HepG2 (cell line): ENCODE measurements around the gene ANKRD40. TPM values are rescaled to one million over a fixed set of nuclear protein-coding genes. Genes with fewer than 3 reads are reported as not detected.

ENCODE experiments used
- AKAP8 ChIP-seq: sonication (generic); formaldehyde crosslinking; IDR thresholded peaks from 2 replicates; pipeline ENCODE4 v1.5.1; 2020; ENCODE audit warnings: mild to moderate bottlenecking, missing genetic modification reagents
- CENPT ChIP-seq: sonication (generic); formaldehyde crosslinking; IDR thresholded peaks from 2 replicates; pipeline ENCODE4 v1.8.0; 2022; ENCODE audit warnings: low read depth, mild to moderate bottlenecking, moderate library complexity, missing genetic modification reagents
- FOSL2 ChIP-seq: sonication (generic); formaldehyde crosslinking; IDR thresholded peaks from 2 replicates; pipeline ENCODE4 v1.4.0; 2020; ENCODE audit warnings: missing genetic modification reagents
- FOXA3 ChIP-seq: IDR thresholded peaks from 2 replicates; pipeline ENCODE4 v1.6.1; 2016; ENCODE audit warnings: missing genetic modification reagents, missing compliant biosample characterization
- GTF3A ChIP-seq: sonication (generic); formaldehyde crosslinking; conservative IDR thresholded peaks from 2 replicates; pipeline ENCODE4 v1.4.0; 2020; ENCODE audit warnings: mild to moderate bottlenecking, missing genetic modification reagents
- SMAD3 ChIP-seq: sonication (generic); formaldehyde crosslinking; IDR thresholded peaks from 2 replicates; pipeline ENCODE4 v1.4.0; 2020; ENCODE audit warnings: missing genetic modification reagents
- ZNF430 ChIP-seq: sonication (generic); formaldehyde crosslinking; IDR thresholded peaks from 2 replicates; pipeline ENCODE4 v1.9.0; 2021; ENCODE audit warnings: mild to moderate bottlenecking, missing genetic modification reagents
- ZNF614 ChIP-seq: IDR thresholded peaks from 2 replicates; pipeline ENCODE4 v1.6.1; 2018; ENCODE audit warnings: missing biosample characterization, missing genetic modification reagents, inconsistent platforms, borderline replicate concordance
- ZNF616 ChIP-seq: sonication (generic); formaldehyde crosslinking; IDR thresholded peaks from 2 replicates; pipeline ENCODE4 v1.5.0; 2020; ENCODE audit warnings: low read depth, mild to moderate bottlenecking, missing genetic modification reagents
- ZNF672 ChIP-seq: sonication (generic); formaldehyde crosslinking; IDR thresholded peaks from 2 replicates; pipeline ENCODE4 v1.8.1; 2022; ENCODE audit warnings: missing genetic modification reagents
- ZSCAN31 ChIP-seq: sonication (generic); formaldehyde crosslinking; IDR thresholded peaks from 2 replicates; pipeline ENCODE4 v1.5.0; 2020; ENCODE audit warnings: low read depth, mild to moderate bottlenecking, missing genetic modification reagents
- polyA plus RNA-seq, 8 experiments: library from polyadenylated mRNA; depleted of rRNA in 3 of 8; stranded (reverse) in 7 of 8; unstranded in 1 of 8; fragments of >200 nt; fragmentation: Illumina TruSeq in 4 of 8; extraction: Trizol in 4 of 8; gene quantifications; 2 replicates each; pipeline versions ENCODE4 v1.2.1 to v1.2.3, GENCODE V29; 2011 to 2016; ENCODE audit warnings: low read depth in 4 of 8, missing spikeins in 1 of 8, mixed read lengths in 1 of 8; ENCODE audit not compliant: insufficient read depth in 1 of 8
- total RNA-seq, 5 experiments: library from RNA; depleted of rRNA; stranded (reverse); fragments of >200 nt; fragmentation: Illumina TruSeq; extraction: Trizol; gene quantifications; 2 replicates each; pipeline ENCODE4 v1.2.3, GENCODE V29; 2016; ENCODE audit warnings: low read depth in 1 of 5
- TF ChIP-seq, protein P1 (sequence below): sonication (generic); formaldehyde crosslinking; IDR thresholded peaks from 2 replicates; pipeline ENCODE4 v1.4.0; 2020; ENCODE audit warnings: mild to moderate bottlenecking, missing genetic modification reagents
- TF ChIP-seq, protein P2 (sequence below): sonication (generic); formaldehyde crosslinking; IDR thresholded peaks from 2 replicates; pipeline ENCODE4 v1.5.1; 2020; ENCODE audit warnings: missing genetic modification reagents, mild to moderate bottlenecking, borderline replicate concordance
- TF ChIP-seq, protein P3 (sequence below): sonication (generic); formaldehyde crosslinking; IDR thresholded peaks from 2 replicates; pipeline ENCODE4 v1.4.0; 2020; ENCODE audit warnings: missing genetic modification reagents
- TF ChIP-seq, protein P4 (sequence below): sonication (generic); formaldehyde crosslinking; conservative IDR thresholded peaks from 2 replicates; pipeline ENCODE4 v1.8.0; 2022; ENCODE audit warnings: mild to moderate bottlenecking, moderate library complexity, missing genetic modification reagents

ANKRD40 gene
- total and polyA plus RNA-seq, 2 of the 13 experiments (the other 11 are each of a cell fraction or from before 2014, with no cell fraction given), result 35.0 to 46.4 TPM

DNA sequence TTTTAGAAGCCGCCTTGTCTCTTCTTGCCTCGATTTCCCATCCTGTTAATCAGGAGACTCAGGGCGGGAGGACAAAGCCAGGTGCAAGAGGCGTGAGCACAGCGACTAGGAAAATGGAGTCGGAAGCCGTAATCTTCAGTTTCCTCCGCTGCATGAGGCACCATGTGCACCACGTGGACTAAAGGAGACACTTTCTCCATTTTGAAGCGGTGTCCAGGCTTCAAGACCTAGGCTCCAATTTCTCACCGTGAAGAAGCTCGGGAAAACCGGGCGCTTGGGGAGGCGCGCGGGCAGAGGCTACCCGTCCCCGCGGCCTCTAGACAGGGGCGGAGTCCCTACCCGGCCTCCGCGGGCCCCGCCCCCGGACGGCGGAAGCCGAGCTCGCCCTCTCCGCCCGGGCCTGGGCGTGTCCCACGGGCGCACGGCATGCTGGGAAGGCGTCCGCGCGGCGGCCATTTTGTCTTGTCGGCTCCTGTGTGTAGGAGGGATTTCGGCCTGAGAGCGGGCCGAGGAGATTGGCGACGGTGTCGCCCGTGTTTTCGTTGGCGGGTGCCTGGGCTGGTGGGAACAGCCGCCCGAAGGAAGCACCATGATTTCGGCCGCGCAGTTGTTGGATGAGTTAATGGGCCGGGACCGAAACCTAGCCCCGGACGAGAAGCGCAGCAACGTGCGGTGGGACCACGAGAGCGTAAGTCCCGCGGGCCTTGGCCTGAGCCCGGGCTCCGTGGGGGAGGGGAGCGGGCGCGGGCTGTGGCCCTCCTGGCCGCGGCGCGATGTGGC lies 11.6 kb upstream of the ANKRD40 start, which contains the start of gene LUC7L3 (continued):
- TF ChIP-seq, protein P1, sequence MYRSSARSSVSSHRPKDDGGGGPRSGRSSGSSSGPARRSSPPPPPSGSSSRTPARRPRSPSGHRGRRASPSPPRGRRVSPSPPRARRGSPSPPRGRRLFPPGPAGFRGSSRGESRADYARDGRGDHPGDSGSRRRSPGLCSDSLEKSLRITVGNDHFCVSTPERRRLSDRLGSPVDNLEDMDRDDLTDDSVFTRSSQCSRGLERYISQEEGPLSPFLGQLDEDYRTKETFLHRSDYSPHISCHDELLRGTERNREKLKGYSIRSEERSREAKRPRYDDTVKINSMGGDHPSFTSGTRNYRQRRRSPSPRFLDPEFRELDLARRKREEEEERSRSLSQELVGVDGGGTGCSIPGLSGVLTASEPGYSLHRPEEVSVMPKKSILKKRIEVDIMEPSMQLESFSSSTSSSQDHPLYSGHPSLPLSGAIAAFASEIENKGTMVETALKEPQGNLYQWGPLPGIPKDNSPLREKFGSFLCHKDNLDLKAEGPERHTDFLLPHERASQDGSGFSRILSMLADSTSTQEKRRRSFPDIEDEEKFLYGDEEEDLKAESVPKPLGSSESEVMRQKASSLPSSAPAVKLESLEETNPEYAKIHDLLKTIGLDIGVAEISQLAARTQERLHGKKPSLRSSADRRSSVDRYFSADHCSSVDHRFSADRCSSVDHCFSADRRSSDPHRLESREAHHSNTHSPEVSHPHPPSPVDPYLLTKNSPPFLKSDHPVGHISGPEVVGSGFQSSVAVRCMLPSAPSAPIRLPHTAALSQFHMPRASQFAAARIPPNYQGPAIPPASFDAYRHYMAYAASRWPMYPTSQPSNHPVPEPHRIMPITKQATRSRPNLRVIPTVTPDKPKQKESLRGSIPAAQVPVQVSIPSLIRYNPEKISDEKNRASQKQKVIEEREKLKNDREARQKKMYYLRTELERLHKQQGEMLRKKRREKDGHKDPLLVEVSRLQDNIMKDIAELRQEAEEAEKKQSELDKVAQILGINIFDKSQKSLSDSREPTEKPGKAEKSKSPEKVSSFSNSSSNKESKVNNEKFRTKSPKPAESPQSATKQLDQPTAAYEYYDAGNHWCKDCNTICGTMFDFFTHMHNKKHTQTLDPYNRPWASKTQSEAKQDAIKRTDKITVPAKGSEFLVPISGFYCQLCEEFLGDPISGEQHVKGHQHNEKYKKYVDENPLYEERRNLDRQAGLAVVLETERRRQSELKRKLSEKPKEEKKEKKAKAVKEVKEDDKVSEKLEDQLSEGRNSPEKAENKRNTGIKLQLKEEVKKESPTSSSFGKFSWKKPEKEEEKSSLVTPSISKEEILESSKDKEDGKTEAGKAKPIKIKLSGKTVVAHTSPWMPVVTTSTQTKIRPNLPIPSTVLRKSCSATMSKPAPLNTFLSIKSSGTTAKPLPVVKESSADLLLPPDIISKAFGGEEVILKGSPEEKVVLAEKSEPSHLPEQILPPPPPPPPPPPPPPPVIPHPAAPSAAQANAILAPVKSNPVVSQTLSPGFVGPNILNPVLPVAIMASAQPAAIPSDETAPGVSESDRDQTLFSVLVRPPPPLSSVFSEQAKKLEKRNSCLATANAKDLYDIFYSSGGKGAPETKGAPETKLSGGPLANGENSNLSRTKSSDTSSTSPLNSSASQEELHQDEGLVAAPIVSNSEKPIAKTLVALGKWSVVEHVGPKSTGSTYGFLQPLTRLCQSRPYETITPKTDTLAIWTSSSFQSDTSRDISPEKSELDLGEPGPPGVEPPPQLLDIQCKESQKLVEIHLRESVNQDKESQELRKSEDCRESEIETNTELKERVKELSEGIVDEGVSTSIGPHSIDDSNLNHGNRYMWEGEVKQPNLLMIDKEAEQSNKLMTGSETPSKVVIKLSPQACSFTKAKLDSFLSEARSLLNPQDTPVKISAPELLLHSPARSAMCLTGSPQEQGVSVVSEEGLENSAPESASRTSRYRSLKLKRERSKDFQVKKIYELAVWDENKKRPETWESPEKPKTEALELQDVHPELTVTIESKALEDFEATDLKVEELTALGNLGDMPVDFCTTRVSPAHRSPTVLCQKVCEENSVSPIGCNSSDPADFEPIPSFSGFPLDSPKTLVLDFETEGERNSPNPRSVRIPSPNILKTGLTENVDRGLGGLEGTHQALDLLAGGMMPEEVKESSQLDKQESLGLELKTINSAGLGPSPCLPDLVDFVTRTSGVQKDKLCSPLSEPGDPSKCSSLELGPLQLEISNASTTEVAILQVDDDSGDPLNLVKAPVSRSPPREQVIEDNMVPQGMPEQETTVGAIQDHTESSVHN (CRISPR knock-in tag), result peak; percentile 37
- TF ChIP-seq FOXA3 (CRISPR knock-in tag) (peak; percentile 69), ZNF672 (no peak), AKAP8 (CRISPR knock-in tag) (peak; percentile 37; the same call in 1 of the 2 replicates), ZNF430 (CRISPR knock-in tag) (peak; percentile 88), CENPT (CRISPR knock-in tag) (peak; percentile 54; the same call in 1 of the 2 replicates), SMAD3 (CRISPR knock-in tag) (peak; percentile 79), ZNF616 (CRISPR knock-in tag) (no peak; the same call in 1 of the 2 replicates), ZNF614 (CRISPR knock-in tag) (no peak; the same call in 1 of the 2 replicates), FOSL2 (CRISPR knock-in tag) (no peak), ZSCAN31 (CRISPR knock-in tag) (peak; percentile 93), GTF3A (0 out of 2 replicates have a peak, but pooled peaks have one; percentile 77)
- TF ChIP-seq, protein P2, sequence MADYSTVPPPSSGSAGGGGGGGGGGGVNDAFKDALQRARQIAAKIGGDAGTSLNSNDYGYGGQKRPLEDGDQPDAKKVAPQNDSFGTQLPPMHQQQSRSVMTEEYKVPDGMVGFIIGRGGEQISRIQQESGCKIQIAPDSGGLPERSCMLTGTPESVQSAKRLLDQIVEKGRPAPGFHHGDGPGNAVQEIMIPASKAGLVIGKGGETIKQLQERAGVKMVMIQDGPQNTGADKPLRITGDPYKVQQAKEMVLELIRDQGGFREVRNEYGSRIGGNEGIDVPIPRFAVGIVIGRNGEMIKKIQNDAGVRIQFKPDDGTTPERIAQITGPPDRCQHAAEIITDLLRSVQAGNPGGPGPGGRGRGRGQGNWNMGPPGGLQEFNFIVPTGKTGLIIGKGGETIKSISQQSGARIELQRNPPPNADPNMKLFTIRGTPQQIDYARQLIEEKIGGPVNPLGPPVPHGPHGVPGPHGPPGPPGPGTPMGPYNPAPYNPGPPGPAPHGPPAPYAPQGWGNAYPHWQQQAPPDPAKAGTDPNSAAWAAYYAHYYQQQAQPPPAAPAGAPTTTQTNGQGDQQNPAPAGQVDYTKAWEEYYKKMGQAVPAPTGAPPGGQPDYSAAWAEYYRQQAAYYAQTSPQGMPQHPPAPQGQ, result no peak; the same call in 1 of the 2 replicates
- TF ChIP-seq, protein P3, sequence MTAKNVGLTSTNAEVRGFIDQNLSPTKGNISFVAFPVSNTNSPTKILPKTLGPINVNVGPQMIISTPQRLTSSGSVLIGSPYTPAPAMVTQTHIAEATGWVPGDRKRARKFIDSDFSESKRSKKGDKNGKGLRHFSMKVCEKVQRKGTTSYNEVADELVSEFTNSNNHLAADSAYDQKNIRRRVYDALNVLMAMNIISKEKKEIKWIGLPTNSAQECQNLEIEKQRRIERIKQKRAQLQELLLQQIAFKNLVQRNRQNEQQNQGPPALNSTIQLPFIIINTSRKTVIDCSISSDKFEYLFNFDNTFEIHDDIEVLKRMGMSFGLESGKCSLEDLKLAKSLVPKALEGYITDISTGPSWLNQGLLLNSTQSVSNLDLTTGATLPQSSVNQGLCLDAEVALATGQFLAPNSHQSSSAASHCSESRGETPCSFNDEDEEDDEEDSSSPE, result peak; percentile 89
- TF ChIP-seq, protein P4, sequence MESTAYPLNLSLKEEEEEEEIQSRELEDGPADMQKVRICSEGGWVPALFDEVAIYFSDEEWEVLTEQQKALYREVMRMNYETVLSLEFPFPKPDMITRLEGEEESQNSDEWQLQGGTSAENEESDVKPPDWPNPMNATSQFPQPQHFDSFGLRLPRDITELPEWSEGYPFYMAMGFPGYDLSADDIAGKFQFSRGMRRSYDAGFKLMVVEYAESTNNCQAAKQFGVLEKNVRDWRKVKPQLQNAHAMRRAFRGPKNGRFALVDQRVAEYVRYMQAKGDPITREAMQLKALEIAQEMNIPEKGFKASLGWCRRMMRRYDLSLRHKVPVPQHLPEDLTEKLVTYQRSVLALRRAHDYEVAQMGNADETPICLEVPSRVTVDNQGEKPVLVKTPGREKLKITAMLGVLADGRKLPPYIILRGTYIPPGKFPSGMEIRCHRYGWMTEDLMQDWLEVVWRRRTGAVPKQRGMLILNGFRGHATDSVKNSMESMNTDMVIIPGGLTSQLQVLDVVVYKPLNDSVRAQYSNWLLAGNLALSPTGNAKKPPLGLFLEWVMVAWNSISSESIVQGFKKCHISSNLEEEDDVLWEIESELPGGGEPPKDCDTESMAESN (CRISPR knock-in tag), result peak; percentile 79
